CD4-positive, alpha-beta T cell treated with Interleukin-6 at 100 ng/mL for 8 hours (primary cell): ENCODE data around the gene VASN.
"Not testable (repeated sequence)": the region's sequence is repeated elsewhere in the genome, so short reads cannot be mapped to it uniquely, and the experiment has no call there.

Experiments
- DNase-seq: peaks from one replicate; pipeline ENCODE4 v3.0.0-alpha.2; 2020; ENCODE audit warnings: mixed read lengths, low spot score

Gene VASN

DNA sequence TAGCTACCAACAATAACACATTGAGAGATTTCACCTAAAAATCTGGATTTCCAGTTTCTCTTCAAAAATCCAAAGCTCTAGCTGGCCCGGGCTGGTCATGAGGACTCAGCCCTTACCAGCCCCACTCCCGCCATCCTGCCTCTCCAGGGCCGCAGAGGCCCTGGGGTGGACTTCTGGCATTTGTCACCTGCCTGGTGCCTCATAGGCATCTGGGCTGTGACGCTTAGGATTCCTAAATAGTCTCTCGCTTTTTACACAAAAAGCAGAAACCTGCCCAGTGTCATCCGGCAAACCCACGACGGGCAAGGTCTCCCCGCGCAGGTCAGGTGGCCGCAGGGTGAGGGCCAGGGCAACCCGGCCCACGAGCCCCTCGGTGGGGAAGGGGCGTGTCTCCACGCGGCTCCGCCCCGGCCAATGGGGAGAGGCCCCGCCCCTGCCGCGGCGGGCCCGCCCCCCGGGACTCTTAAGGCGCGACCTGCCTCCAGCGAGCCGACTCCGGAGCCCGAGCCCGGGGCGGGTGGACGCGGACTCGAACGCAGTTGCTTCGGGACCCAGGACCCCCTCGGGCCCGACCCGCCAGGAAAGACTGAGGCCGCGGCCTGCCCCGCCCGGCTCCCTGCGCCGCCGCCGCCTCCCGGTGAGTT is at the start of gene VASN:
Gene VASN, plus strand, starts transcription at position 492 of the 644 bp plus-strand sequence. CDS start 9,030 bp downstream, outside the sequence.
- DNase-seq = peak; percentile 60

GRCh38 chr16:4322121-4323052 is 49.3 kb upstream of the VASN start:
- DNase-seq = no peak

DNA sequence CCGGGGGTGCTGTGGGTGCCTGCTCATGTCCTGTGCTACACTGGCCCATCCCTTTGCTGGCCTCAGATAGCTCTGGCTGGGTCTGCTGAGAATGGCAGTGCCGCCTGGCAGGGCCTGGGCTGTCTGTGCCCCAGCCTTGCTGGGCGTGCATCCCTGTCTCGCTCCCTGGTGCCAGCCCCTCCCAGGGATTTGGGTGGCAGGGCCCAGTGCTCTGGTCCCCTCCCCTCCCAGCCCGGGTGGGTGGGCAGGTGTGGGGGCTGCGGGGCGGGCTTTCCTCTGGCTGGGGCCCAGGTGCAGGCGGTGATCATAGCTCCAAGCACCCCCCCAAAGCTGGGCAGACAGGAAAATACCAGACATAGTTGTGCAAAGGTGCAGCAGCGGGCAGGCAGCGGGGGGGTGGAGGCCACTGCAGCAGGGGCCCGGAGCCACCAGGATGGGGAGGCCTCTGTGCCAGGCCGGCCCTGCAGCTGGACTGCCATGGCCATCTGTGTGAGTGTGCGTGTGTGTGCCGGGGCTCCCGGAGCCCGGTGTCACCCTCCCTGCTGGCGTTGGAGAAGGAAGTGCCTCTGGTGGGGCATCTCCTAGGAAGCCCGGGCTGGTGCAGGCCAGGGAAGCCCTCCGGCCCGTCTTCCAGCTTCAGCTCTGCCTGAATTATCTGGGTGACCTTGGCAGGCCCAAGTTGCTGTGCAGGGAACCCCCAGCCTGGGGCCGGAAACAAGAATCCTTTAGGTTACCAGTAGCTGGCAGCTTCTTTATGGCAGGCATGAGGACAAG is 48.4 kb upstream of the VASN start:
- no peak for DNase-seq

GRCh38 chr16:4323845-4324488 is 47.7 kb upstream of the VASN start:
- no peak for DNase-seq

- no peak for DNase-seq
Observed at GRCh38 chr16:4324492-4325252, 47.0 kb upstream of the VASN start.

- DNase-seq = no peak
Observed at GRCh38 chr16:4325253-4325758, 46.3 kb upstream of the VASN start.

GRCh38 chr16:4327386-4328045 is 44.1 kb upstream of the VASN start:
- no peak for DNase-seq

DNA sequence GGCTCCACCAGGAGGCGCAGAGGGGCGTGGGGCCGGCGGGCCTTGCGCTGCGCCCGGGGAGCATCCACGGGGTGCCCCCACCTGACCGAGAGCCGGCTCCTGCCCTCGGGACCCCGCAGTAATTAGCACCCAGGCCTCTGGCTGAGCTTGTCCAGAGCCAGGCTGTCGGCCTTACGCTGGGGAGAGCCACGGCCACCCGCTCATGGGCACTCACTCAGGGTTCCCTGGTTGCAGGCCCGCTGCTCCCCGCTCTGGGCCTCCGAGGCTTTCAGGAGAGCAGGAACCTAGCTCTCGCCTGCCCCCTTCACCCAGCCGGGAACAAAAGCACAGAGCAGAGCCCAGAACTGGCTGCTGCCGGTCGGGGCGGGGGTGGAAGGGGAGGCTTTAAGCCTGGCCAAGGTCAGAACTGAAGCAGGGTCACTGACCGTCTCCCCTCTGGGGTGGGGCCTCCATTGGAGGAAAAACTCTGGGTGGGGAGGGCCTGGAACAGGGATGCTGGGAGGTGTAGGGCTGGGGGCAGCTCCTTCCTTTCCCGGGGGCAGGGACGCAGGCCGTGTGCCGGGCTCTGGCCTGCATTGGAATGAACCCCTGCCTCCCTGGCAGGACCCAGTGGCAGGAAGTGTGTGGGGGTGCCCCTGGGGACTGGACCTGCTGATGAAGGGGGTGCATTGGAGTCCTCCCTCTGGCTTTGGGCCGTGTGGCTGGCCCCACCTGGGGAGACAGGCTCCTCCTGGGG is 43.4 kb upstream of the VASN start:
- DNase-seq = peak; percentile 46

DNA sequence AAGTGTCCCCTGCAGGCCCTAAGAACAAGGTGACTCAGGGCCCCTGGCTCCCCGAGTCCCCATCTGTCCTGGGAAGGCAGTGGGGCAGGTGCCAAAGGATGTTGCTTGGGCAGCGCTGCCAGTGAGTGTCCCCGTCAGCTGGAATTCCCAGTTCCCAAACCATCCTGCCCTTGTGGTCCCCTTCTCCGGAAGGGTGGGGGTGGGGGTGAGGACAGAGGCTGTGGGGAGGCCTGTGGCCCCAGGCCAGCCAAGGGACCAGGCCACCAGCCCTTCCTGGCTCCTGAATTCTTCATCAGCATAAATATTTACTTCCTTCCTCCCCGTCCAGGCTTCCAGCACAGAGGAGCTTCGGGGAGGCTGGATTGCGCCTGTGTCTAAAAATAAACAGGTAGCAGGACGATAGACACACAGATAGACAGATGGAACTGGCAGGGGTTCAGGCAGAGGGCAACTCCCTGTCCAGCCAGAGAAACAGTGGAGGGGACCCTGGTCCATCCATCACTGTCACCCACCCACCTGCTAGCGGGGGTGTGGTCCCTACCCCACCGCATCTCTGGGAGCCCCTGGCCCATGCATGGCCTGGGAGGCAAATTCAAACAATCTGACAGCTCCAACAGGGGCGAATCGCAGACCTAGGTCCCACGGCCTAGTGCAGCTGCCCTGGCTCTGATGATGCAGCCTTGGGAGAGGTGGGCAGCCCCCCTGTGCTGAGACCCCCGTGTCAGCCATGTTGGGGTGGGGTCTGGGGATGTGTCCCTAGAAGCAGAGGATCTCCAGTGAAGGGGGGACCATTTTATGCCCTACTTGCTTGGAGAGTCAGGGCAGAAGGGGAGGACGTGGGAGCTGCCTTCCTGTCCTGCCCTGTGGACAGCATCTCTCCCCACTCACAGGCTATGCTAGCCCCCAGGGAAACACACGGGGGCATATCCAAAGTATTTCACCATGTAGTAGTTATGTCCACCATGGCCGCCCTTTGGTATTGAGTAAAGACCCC is 42.6 kb upstream of the VASN start:
- DNase-seq = no peak

- peak; percentile 62 for DNase-seq
Observed at GRCh38 chr16:4330277-4330874, 41.3 kb upstream of the VASN start.

- DNase-seq = no peak
Observed at GRCh38 chr16:4332083-4332482, 39.6 kb upstream of the VASN start.

- no peak for DNase-seq
Observed at GRCh38 chr16:4332623-4333307, 38.9 kb upstream of the VASN start.

GRCh38 chr16:4333308-4333638 is 38.4 kb upstream of the VASN start:
- DNase-seq = no peak

DNA sequence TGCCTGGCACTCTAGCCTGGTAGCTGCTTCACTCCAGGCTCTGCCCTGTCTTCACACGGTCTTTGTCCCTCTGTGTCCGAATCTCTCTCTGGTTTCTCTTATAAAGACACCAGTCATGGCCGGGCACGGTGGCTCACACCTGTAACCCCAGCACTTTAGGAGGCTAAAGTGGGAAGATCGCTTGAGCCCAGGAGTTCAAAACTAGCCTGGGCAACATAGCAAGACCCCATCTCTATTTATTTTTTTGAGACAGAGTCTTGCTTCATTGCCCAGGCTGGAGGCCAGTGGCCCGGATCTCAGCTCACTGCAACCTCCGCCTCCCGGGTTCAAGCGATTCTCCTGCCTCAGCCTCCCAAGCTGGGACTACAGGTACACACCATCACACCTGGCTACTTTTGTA is 37.9 kb upstream of the VASN start:
- not testable (repeated sequence) for DNase-seq

GRCh38 chr16:4334724-4335495 is 36.7 kb upstream of the VASN start:
- no peak for DNase-seq

GRCh38 chr16:4336701-4337539 is 34.7 kb upstream of the VASN start:
- DNase-seq = no peak
